ENCODE results near the gene ATOH8. TPM values are rescaled to one million over a fixed set of nuclear protein-coding genes. Genes with fewer than 3 reads are reported as not detected.
A peak's percentile ranks its signal among the peaks of the same experiment; 100 is the strongest.

The ATOH8 gene
- total and polyA plus RNA-seq, 9 donors: 9.4 to 37.7 (median 29.6) TPM

GRCh38 chr2:85811180-85812093 lies 57.6 kb downstream of the ATOH8 start:
- Histone ChIP-seq H3K4me1 (ENCODE audit: insufficient read depth) (peaks cover 9% of the 10 kb centered on the region), H3K27me3 (no peaks in the 10 kb centered on the region), H3K9me3 (no peaks in the 10 kb centered on the region), H3K4me3 (no peak overlapping the region), H3K27ac (peak overlapping the region in 1 of 2 donors; percentile 61), H3K36me3 (no peaks in the 10 kb centered on the region)
- DNase-seq: peak; percentile 60 to 74 (median 73)
- intact Hi-C loops (cut with DNase I): loop anchor here (5.0 kb wide), 4 partner anchors 39 to 174 kb away; no protein-coding TSS in a partner anchor
- TF ChIP-seq, protein P1, sequence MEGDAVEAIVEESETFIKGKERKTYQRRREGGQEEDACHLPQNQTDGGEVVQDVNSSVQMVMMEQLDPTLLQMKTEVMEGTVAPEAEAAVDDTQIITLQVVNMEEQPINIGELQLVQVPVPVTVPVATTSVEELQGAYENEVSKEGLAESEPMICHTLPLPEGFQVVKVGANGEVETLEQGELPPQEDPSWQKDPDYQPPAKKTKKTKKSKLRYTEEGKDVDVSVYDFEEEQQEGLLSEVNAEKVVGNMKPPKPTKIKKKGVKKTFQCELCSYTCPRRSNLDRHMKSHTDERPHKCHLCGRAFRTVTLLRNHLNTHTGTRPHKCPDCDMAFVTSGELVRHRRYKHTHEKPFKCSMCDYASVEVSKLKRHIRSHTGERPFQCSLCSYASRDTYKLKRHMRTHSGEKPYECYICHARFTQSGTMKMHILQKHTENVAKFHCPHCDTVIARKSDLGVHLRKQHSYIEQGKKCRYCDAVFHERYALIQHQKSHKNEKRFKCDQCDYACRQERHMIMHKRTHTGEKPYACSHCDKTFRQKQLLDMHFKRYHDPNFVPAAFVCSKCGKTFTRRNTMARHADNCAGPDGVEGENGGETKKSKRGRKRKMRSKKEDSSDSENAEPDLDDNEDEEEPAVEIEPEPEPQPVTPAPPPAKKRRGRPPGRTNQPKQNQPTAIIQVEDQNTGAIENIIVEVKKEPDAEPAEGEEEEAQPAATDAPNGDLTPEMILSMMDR (IDR thresholded peaks at IDR 0.05): no peak
- 20 to 33% (median 26%) methylated on average over 29 to 41 of the region's 41 CpGs for WGBS, 3 donors

- intact Hi-C loops (cut with DNase I): loop anchor here (5.0 kb wide), 4 partner anchors 40 to 175 kb away; no protein-coding TSS in a partner anchor
- 55 to 72% (median 66%) methylated on average over 10 of the region's 10 CpGs for WGBS, 3 donors
- Histone ChIP-seq H3K36me3 (no peaks in the 10 kb centered on the region), H3K4me3 (no peak overlapping the region), H3K4me1 (ENCODE audit: insufficient read depth) (peaks cover 9% of the 10 kb centered on the region), H3K27ac (no peak overlapping the region), H3K9me3 (no peaks in the 10 kb centered on the region), H3K27me3 (no peaks in the 10 kb centered on the region)
- peak in 1 of 5 donors; percentile 51 for DNase-seq
- TF ChIP-seq, protein P1 (IDR thresholded peaks at IDR 0.05): no peak
- no peak for TF ChIP-seq POLR2A (IDR thresholded peaks at IDR 0.05)
- TF ChIP-seq EP300 (IDR thresholded peaks at IDR 0.05): no peak
Observed at GRCh38 chr2:85812094-85812735, 58.4 kb downstream of the ATOH8 start.

- DNase-seq: no peak
- Histone ChIP-seq H3K4me1 (ENCODE audit: insufficient read depth) (peaks cover 9% of the 10 kb centered on the region), H3K27me3 (no peaks in the 10 kb centered on the region), H3K4me3 (no peak overlapping the region), H3K9me3 (no peaks in the 10 kb centered on the region), H3K36me3 (no peaks in the 10 kb centered on the region), H3K27ac (no peak overlapping the region)
- WGBS, 3 donors: 82 to 86% (median 86%) methylated on average over 7 of the region's 7 CpGs
- no peak for TF ChIP-seq POLR2A (IDR thresholded peaks at IDR 0.05)
- TF ChIP-seq EP300 (IDR thresholded peaks at IDR 0.05): no peak
- TF ChIP-seq, protein P1 (IDR thresholded peaks at IDR 0.05): no peak
- intact Hi-C loops (cut with DNase I): loop anchor here (5.0 kb wide), 4 partner anchors 41 to 176 kb away; no protein-coding TSS in a partner anchor
Observed at GRCh38 chr2:85813211-85813981, 59.6 kb downstream of the ATOH8 start.
